Fibroblast of lung (primary cell): Measurements from ENCODE around the gene MMS19.

Experiments used
- EZH2 ChIP-seq: IDR thresholded peaks from 2 replicates; pipeline ENCODE4 v1.5.1; 2012; ENCODE audit warnings: low read length, control low read depth, mild to moderate bottlenecking; ENCODE audit errors: missing control alignments
- TF ChIP-seq, protein P1 (sequence below), 2 donors: IDR thresholded peaks in 1 of 2; conservative IDR thresholded peaks in 1 of 2; 1 replicate in 1 of 2; 2 replicates in 1 of 2; pipeline ENCODE4 v1.5.1; 2011 to 2012; ENCODE audit warnings: low read length in 2 of 2, control low read depth in 1 of 2, inconsistent platforms in 1 of 2, low read depth in 1 of 2, mild to moderate bottlenecking in 1 of 2

DNA sequence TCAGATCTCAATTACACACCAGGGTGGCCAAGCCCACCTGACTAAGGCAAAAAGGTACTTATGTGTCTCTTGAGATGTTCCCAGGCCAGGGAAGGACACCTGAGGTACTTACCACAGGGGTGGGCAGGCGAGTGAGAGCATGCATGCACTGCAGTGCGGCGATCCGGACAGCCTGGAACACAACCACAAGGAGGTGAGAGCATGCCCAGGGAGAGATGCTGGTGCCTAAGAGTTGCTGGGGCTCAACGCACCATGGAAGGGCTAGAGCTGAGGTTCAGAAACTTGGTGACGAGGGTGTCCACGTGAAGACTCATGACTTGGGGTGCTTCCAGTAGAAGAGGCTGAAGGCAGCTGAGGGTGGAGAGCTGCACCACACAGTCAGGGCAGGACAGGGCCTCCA, 39.1 kb downstream of the MMS19 start:
- TF ChIP-seq, protein P1, sequence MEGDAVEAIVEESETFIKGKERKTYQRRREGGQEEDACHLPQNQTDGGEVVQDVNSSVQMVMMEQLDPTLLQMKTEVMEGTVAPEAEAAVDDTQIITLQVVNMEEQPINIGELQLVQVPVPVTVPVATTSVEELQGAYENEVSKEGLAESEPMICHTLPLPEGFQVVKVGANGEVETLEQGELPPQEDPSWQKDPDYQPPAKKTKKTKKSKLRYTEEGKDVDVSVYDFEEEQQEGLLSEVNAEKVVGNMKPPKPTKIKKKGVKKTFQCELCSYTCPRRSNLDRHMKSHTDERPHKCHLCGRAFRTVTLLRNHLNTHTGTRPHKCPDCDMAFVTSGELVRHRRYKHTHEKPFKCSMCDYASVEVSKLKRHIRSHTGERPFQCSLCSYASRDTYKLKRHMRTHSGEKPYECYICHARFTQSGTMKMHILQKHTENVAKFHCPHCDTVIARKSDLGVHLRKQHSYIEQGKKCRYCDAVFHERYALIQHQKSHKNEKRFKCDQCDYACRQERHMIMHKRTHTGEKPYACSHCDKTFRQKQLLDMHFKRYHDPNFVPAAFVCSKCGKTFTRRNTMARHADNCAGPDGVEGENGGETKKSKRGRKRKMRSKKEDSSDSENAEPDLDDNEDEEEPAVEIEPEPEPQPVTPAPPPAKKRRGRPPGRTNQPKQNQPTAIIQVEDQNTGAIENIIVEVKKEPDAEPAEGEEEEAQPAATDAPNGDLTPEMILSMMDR (conservative IDR thresholded peaks at IDR 0.05 in 1 of 2, IDR thresholded peaks at IDR 0.05 in 1 of 2; ENCODE audit: low read depth in 1 of 2, low read length in 2 of 2): no peak
- TF ChIP-seq EZH2: no peak
